ENCODE results near the gene CDSN.
"Not testable (repeated sequence)": the region's sequence is repeated elsewhere in the genome, so short reads cannot be mapped to it uniquely, and the experiment has no call there.

Gene CDSN

GRCh38 chr6:31120151-31120915, at the start of gene CDSN:
Gene CDSN (minus strand): TSS chr6:31120446. CDS start chr6:31120419, 27 bp downstream.
- DNase-seq (ENCODE audit: extremely low read depth, low read depth), result no peak
- TF ChIP-seq, protein P1, sequence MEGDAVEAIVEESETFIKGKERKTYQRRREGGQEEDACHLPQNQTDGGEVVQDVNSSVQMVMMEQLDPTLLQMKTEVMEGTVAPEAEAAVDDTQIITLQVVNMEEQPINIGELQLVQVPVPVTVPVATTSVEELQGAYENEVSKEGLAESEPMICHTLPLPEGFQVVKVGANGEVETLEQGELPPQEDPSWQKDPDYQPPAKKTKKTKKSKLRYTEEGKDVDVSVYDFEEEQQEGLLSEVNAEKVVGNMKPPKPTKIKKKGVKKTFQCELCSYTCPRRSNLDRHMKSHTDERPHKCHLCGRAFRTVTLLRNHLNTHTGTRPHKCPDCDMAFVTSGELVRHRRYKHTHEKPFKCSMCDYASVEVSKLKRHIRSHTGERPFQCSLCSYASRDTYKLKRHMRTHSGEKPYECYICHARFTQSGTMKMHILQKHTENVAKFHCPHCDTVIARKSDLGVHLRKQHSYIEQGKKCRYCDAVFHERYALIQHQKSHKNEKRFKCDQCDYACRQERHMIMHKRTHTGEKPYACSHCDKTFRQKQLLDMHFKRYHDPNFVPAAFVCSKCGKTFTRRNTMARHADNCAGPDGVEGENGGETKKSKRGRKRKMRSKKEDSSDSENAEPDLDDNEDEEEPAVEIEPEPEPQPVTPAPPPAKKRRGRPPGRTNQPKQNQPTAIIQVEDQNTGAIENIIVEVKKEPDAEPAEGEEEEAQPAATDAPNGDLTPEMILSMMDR (IDR thresholded peaks at IDR 0.05; ENCODE audit: low read depth, low read length), result no peak

GRCh38 chr6:31169123-31169857, 49.0 kb upstream of the CDSN start:
- no peak for DNase-seq (ENCODE audit: extremely low read depth, low read depth)
- TF ChIP-seq, protein P1 (IDR thresholded peaks at IDR 0.05; ENCODE audit: low read depth, low read length), result no peak

- TF ChIP-seq, protein P1 (IDR thresholded peaks at IDR 0.05; ENCODE audit: low read depth, low read length), result no peak
- DNase-seq (ENCODE audit: extremely low read depth, low read depth), result no peak
These were observed 48.4 kb upstream of the CDSN start for GRCh38 chr6:31168606-31169005.

- TF ChIP-seq, protein P1 (IDR thresholded peaks at IDR 0.05; ENCODE audit: low read depth, low read length), result no peak
- DNase-seq (ENCODE audit: extremely low read depth, low read depth), result no peak
These were observed 45.7 kb upstream of the CDSN start for GRCh38 chr6:31165986-31166385.

DNA sequence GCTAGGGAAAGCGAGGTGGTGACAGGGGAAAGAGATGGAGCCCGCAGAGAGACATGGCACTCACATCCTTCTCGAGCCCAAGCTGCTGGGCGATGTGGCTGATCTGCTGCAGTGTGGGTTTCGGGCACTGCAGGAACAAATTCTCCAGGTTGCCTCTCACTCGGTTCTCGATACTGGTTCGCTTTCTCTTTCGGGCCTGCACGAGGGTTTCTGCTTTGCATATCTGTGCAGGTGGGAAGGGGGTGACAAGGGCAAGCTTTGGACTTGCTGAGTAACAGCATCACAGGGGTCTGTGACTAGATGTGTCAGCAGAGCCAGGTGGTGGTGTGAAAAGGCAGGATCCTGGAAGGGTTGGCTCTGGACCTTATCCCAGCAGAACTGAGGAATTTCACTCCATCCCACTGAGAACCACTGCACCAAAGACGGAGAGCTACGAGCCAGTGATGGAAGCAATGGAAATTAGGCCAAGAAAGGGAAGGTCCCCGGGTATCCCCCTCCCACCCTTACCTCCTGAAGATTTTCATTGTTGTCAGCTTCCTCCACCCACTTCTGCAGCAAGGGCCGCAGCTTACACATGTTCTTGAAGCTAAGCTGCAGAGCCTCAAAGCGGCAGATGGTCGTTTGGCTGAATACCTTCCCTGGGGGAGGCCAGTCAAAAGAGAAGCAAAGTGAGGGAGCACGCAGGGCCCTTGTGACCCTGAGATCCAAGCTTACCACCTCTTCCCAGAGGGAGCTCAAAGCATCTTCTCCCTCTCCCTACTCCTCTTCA, 45.0 kb upstream of the CDSN start:
- DNase-seq (ENCODE audit: extremely low read depth, low read depth), result not testable (repeated sequence)

GRCh38 chr6:31164475-31165063, 44.3 kb upstream of the CDSN start:
- DNase-seq (ENCODE audit: extremely low read depth, low read depth), result not testable (repeated sequence)

DNA sequence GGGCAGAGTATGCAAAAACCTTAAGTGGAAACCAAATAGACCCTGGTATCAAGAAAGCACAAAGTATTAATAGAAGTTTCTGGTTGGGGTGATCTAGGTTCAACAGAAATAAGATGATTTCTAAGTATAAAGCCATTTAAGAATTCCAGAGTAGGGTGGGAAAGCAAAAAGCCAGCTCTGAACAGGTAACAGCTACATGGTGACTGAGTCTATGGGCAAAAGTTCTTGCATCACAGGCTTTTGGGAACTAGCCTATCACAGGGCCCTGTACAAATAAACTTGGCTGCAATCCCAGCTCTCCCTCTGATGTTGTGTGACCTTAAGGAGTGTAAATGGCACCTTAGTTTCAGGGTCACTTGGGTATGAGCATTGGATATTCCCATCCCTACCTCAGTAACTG, 43.7 kb upstream of the CDSN start:
- TF ChIP-seq, protein P1 (IDR thresholded peaks at IDR 0.05; ENCODE audit: low read depth, low read length), result no peak
- DNase-seq (ENCODE audit: extremely low read depth, low read depth), result no peak
